K562 (cell line): ENCODE results near the gene SLC25A28. TPM values are rescaled to one million over a fixed set of nuclear protein-coding genes. Genes with fewer than 3 reads are reported as not detected.

Source experiments
- ESRRB ChIP-seq: fragments of 250-450 bp; sonication (Bioruptor Pico); IDR thresholded peaks from 2 replicates; pipeline ENCODE4 v1.5.0; 2020; ENCODE audit warnings: mild to moderate bottlenecking, moderate library complexity, borderline replicate concordance
- EZH2 ChIP-seq: IDR thresholded peaks from 2 replicates; pipeline ENCODE4 v1.6.1; 2012; ENCODE audit warnings: low read depth, mild to moderate bottlenecking, inconsistent platforms, low read length, borderline replicate concordance
- FOXJ3 ChIP-seq: sonication (generic); formaldehyde crosslinking; IDR thresholded peaks from 2 replicates; pipeline ENCODE4 v1.4.0; 2020; ENCODE audit warnings: mild to moderate bottlenecking, missing genetic modification reagents
- GABPA ChIP-seq: fragments of 200-800 bp; sonication (Bioruptor generic); conservative IDR thresholded peaks from 2 replicates; pipeline ENCODE4 v1.6.1; 2016; ENCODE audit warnings: low read depth, missing genetic modification characterization, missing compliant biosample characterization
- KDM1A ChIP-seq, 2 experiments: fragments of 450-650 bp; IDR thresholded peaks; 2 replicates each; pipeline ENCODE4 v1.6.1; 2016; ENCODE audit warnings: mild to moderate bottlenecking in 2 of 2
- LCOR ChIP-seq: sonication (generic); formaldehyde crosslinking; IDR thresholded peaks from 2 replicates; pipeline ENCODE4 v1.8.0; 2022; ENCODE audit warnings: mild to moderate bottlenecking, missing genetic modification reagents
- NFYB ChIP-seq: IDR thresholded peaks from 2 replicates; pipeline ENCODE4 v1.6.1; 2011; ENCODE audit warnings: mild to moderate bottlenecking, moderate library complexity; ENCODE audit not compliant: insufficient read length; ENCODE audit errors: extremely low read depth
- NRF1 ChIP-seq, 2 experiments: fragments of 450-650 bp; IDR thresholded peaks in 1 of 2; conservative IDR thresholded peaks in 1 of 2; 2 replicates each; pipeline ENCODE4 v1.6.1; 2014; ENCODE audit warnings: mild to moderate bottlenecking in 2 of 2
- PHB2 ChIP-seq: fragments of 450-650 bp; IDR thresholded peaks from 2 replicates; pipeline ENCODE4 v1.6.1; 2017; ENCODE audit warnings: low read depth
- POLR2A ChIP-seq: fragments of 450-650 bp; conservative IDR thresholded peaks from 2 replicates; pipeline ENCODE4 v1.6.1; 2016
- POLR2AphosphoS5 ChIP-seq: IDR thresholded peaks from 2 replicates; pipeline ENCODE4 v1.6.1; 2011; ENCODE audit warnings: mild to moderate bottlenecking, low read depth, low read length, moderate library complexity; ENCODE audit not compliant: control insufficient read depth, insufficient read depth
- POLR2B ChIP-seq: fragments of 450-650 bp; IDR thresholded peaks from 2 replicates; pipeline ENCODE4 v1.6.1; 2018; ENCODE audit warnings: low read depth; ENCODE audit not compliant: partially characterized antibody
- PPARD ChIP-seq: fragments of 250-450 bp; sonication (Bioruptor Pico); IDR thresholded peaks from 2 replicates; pipeline ENCODE4 v1.8.0; 2022; ENCODE audit warnings: inconsistent platforms, mild to moderate bottlenecking, moderate library complexity
- RBBP5 ChIP-seq: fragments of 200-600 bp; sonication (generic); IDR thresholded peaks from 2 replicates; pipeline ENCODE4 v1.6.1; 2012; ENCODE audit warnings: borderline replicate concordance, mild to moderate bottlenecking, low read length, control low read depth, inconsistent platforms; ENCODE audit not compliant: insufficient read depth, poor library complexity, severe bottlenecking
- SAP30 ChIP-seq: fragments of 200-600 bp; sonication (generic); IDR thresholded peaks from 2 replicates; pipeline ENCODE4 v1.6.1; 2012; ENCODE audit warnings: borderline replicate concordance, low read depth, mild to moderate bottlenecking, moderate library complexity, low read length, control low read depth, inconsistent platforms; ENCODE audit not compliant: insufficient read depth, poor library complexity, severe bottlenecking
- SMARCC2 ChIP-seq: fragments of 450-650 bp; IDR thresholded peaks from 2 replicates; pipeline ENCODE4 v1.6.1; 2017; ENCODE audit warnings: antibody characterized with exemption, moderate library complexity, mild to moderate bottlenecking, low read depth
- SP1 ChIP-seq: sonication (generic); formaldehyde crosslinking; IDR thresholded peaks from 2 replicates; pipeline ENCODE4 v1.8.1; 2022; ENCODE audit warnings: mild to moderate bottlenecking, missing genetic modification reagents
- TAF1 ChIP-seq: IDR thresholded peaks from 2 replicates; pipeline ENCODE4 v1.6.1; 2011; ENCODE audit warnings: mild to moderate bottlenecking, low read length, moderate library complexity; ENCODE audit not compliant: insufficient read depth, control insufficient read depth, severe bottlenecking; ENCODE audit errors: extremely low read depth
- TEAD1 ChIP-seq, 2 experiments: fragments of 450-650 bp in 1 of 2; sonication (generic) in 1 of 2; formaldehyde crosslinking; IDR thresholded peaks; 2 replicates each; pipeline versions ENCODE4 v1.4.0 to v1.8.0; 2020 to 2022; ENCODE audit warnings: mild to moderate bottlenecking in 2 of 2, missing genetic modification reagents in 1 of 2
- THAP7 ChIP-seq: fragments of 250-450 bp; sonication (Bioruptor Pico); IDR thresholded peaks from 2 replicates; pipeline ENCODE4 v1.5.0; 2021
- TOE1 ChIP-seq, 2 experiments: fragments of 450-650 bp in 1 of 2; sonication (generic) in 1 of 2; formaldehyde crosslinking in 1 of 2; IDR thresholded peaks; 2 replicates each; pipeline versions ENCODE4 v1.7.1 to v1.8.0; 2016 to 2022; ENCODE audit warnings: borderline replicate concordance in 2 of 2, mild to moderate bottlenecking in 2 of 2, antibody characterized with exemption in 1 of 2, inconsistent platforms in 1 of 2, low read depth in 1 of 2, missing genetic modification reagents in 1 of 2, moderate library complexity in 1 of 2
- ZC3H4 ChIP-seq: sonication (generic); formaldehyde crosslinking; IDR thresholded peaks from 2 replicates; pipeline ENCODE4 v1.9.0; 2021; ENCODE audit warnings: missing genetic modification reagents, borderline replicate concordance
- ZNF384 ChIP-seq: IDR thresholded peaks from 2 replicates; pipeline ENCODE4 v1.6.1; 2012; ENCODE audit warnings: low read depth, low read length, improper control_type of control experiment
- polyA plus RNA-seq, 8 experiments: library from polyadenylated mRNA; depleted of rRNA in 4 of 8; stranded (reverse) in 5 of 8; unstranded in 3 of 8; fragments of >200 nt; fragmentation: Nextera tagmentation in 2 of 8; fragmentation: Illumina TruSeq in 1 of 8; extraction: Ambion mirVana in 2 of 8; extraction: Trizol in 1 of 8; gene quantifications; 2 replicates each; pipeline versions ENCODE4 v1.2.1 to v1.2.3, GENCODE V29; 2011 to 2014; ENCODE audit warnings: inconsistent platforms in 1 of 8, missing spikeins in 1 of 8
- total RNA-seq, 7 experiments: library from RNA; depleted of rRNA in 6 of 7; stranded (reverse); fragments of >200 nt in 6 of 7; fragmentation: Illumina TruSeq in 2 of 7; extraction: Trizol in 2 of 7; gene quantifications; 2 replicates each; pipeline versions ENCODE4 v1.2.1 to v1.2.3, GENCODE V29; 2011 to 2021; ENCODE audit warnings: low replicate concordance in 1 of 7
- TF ChIP-seq, protein P1 (sequence below): fragments of 450-650 bp; IDR thresholded peaks from 2 replicates; pipeline ENCODE4 v1.6.1; 2016; ENCODE audit warnings: missing biosample characterization, missing genetic modification characterization

The SLC25A28 gene
- total and polyA plus RNA-seq, 9 of the 15 experiments (the other 6 are each of a cell fraction or from before 2014, with no cell fraction given) = 6.2 to 32.3 (median 18.8) TPM

- TF ChIP-seq PPARD (CRISPR knock-in tag) (no peak), KDM1A (IDR thresholded peaks at IDR 0.05) (no peak), SMARCC2 (no peak), PHB2 (no peak), THAP7 (CRISPR knock-in tag) (no peak), POLR2AphosphoS5 (peak; percentile 73), SP1 (CRISPR knock-in tag) (peak; percentile 19; the same call in 1 of the 2 replicates), POLR2A (peak; percentile 88), TEAD1 (CRISPR knock-in tag; IDR thresholded peaks at IDR 0.05) (no peak), TAF1 (peak; percentile 71), FOXJ3 (CRISPR knock-in tag) (no peak), POLR2B (peak; percentile 62), NFYB (peak; percentile 64), ESRRB (CRISPR knock-in tag) (no peak), ZNF384 (no peak), ZC3H4 (CRISPR knock-in tag) (no peak), GABPA (tag) (peak; percentile 76), EZH2 (no peak), TOE1 (IDR thresholded peaks at IDR 0.05; ENCODE audit: borderline replicate concordance) (0 out of 2 replicates have a peak, but pooled peaks have one; percentile 7), TOE1 (CRISPR knock-in tag; IDR thresholded peaks at IDR 0.05; ENCODE audit: borderline replicate concordance, low read depth) (no peak), SAP30 (peak; percentile 46), NRF1 (conservative IDR thresholded peaks at IDR 0.05 in 1 of 2, IDR thresholded peaks at IDR 0.05 in 1 of 2) (peak; percentile 57 to 65), RBBP5 (peak; percentile 56), LCOR (0 out of 2 replicates have a peak, but pooled peaks have one; percentile 28)
- TF ChIP-seq, protein P1, sequence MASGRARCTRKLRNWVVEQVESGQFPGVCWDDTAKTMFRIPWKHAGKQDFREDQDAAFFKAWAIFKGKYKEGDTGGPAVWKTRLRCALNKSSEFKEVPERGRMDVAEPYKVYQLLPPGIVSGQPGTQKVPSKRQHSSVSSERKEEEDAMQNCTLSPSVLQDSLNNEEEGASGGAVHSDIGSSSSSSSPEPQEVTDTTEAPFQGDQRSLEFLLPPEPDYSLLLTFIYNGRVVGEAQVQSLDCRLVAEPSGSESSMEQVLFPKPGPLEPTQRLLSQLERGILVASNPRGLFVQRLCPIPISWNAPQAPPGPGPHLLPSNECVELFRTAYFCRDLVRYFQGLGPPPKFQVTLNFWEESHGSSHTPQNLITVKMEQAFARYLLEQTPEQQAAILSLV (tag) = no peak
Observed at GRCh38 chr10:99659031-99659867, 39.0 kb upstream of the SLC25A28 start, which contains the start of gene ENTPD7 (continued).
